WERI-Rb-1 (cell line): ENCODE results near the gene CMKLR1.

ENCODE experiments used
- DNase-seq: peaks from one replicate; pipeline ENCODE4 v3.0.0-alpha.2; 2020
- H3K27ac ChIP-seq: fragments of 250-450 bp; sonication (Bioruptor Pico); 2 replicates; pipeline ENCODE4 v1.5.1; 2020; ENCODE audit warnings: mild to moderate bottlenecking, moderate library complexity
- H3K27me3 ChIP-seq: fragments of 250-450 bp; sonication (Bioruptor Pico); 2 replicates; pipeline ENCODE4 v1.5.1; 2021; ENCODE audit warnings: mild to moderate bottlenecking, low read depth, moderate library complexity; ENCODE audit not compliant: insufficient read depth, severe bottlenecking
- H3K36me3 ChIP-seq: fragments of 250-450 bp; sonication (Bioruptor Pico); 2 replicates; pipeline ENCODE4 v1.5.1; 2020; ENCODE audit warnings: mild to moderate bottlenecking, moderate library complexity
- H3K4me3 ChIP-seq: 2 replicates; pipeline ENCODE4 v1.5.1; 2011; ENCODE audit warnings: low read depth, mild to moderate bottlenecking, control low read depth, low read length
- H3K9me3 ChIP-seq: fragments of 250-450 bp; sonication (Bioruptor Pico); 2 replicates; pipeline ENCODE4 v1.5.1; 2021; ENCODE audit warnings: mild to moderate bottlenecking, moderate library complexity; ENCODE audit not compliant: severe bottlenecking
- TF ChIP-seq, protein P1 (sequence below): IDR thresholded peaks from 2 replicates; pipeline ENCODE4 v1.5.1; 2011; ENCODE audit warnings: low read depth, mild to moderate bottlenecking, control low read depth, inconsistent platforms, low read length

The CMKLR1 gene

DNA sequence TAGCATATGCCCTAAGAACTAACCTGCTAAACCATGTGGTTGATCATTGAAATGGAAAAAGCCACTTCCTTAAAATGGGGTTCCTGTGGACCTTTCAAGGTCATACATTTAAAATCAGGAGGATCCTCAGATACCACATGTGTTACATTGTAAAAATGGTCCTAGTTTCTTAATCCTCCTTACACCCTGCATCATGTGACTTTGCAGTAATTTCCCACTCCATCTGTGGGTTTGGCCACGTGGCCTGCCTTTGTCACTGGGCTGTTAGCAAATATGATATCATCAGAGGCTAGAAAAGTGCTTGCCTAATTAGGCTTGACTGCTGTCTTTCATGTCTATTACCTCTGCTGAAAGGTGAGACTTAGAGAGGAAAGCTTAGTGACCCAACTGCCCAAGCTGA lies 70.7 kb downstream of the CMKLR1 start:
- peaks cover 18% of the 10 kb centered on the region for H3K27me3 ChIP-seq
- TF ChIP-seq, protein P1, sequence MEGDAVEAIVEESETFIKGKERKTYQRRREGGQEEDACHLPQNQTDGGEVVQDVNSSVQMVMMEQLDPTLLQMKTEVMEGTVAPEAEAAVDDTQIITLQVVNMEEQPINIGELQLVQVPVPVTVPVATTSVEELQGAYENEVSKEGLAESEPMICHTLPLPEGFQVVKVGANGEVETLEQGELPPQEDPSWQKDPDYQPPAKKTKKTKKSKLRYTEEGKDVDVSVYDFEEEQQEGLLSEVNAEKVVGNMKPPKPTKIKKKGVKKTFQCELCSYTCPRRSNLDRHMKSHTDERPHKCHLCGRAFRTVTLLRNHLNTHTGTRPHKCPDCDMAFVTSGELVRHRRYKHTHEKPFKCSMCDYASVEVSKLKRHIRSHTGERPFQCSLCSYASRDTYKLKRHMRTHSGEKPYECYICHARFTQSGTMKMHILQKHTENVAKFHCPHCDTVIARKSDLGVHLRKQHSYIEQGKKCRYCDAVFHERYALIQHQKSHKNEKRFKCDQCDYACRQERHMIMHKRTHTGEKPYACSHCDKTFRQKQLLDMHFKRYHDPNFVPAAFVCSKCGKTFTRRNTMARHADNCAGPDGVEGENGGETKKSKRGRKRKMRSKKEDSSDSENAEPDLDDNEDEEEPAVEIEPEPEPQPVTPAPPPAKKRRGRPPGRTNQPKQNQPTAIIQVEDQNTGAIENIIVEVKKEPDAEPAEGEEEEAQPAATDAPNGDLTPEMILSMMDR: no peak

DNA sequence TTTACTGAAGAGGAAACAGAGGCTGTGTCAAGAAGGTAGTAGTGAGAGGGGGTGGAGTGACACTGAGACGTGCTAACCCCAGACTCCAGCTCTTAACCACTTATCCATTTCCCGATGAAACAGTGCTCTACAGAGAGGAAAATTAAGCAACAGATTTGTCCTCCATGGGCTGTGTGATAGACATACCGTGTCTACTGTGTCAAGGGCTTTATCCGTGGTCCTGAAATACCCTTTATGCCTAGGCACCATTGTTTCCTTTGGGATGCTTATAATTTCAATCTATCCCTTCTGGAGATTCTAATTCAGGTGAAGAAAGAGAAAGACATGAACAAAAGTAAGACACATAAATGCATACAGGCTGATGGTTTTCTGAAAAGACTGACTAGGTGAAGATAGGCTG lies 71.7 kb downstream of the CMKLR1 start:
- peaks cover 27% of the 10 kb centered on the region for H3K27me3 ChIP-seq
- no peak overlapping the region for H3K27ac ChIP-seq
- no peaks in the 10 kb centered on the region for H3K9me3 ChIP-seq
- no peak for DNase-seq
- no peak overlapping the region for H3K4me3 ChIP-seq
- TF ChIP-seq, protein P1: no peak
- no peaks in the 10 kb centered on the region for H3K36me3 ChIP-seq

More for the DNA sequence above, 70.7 kb downstream of the CMKLR1 start:
- no peaks in the 10 kb centered on the region for H3K36me3 ChIP-seq
- no peak for DNase-seq
- H3K27ac ChIP-seq: no peak overlapping the region
- no peak overlapping the region for H3K4me3 ChIP-seq
- no peaks in the 10 kb centered on the region for H3K9me3 ChIP-seq

DNA sequence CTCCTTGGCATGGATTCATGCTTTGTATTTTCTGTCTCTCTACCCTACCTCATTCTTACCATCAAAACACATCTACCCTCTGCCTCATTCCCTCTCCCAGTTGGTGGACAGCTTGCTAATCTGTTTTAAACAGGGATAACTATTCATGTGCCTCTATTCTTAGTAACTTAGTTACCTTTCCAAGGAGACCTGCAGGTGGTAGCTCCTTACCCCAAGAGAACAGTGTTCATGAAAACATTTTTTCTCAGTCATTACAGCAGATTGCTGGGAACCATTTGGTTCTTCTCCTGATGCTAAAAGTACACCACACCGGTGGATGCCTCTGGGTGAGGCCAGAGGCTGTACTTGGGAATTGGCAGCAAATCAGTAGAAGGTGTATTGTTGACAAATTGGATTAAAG lies 73.0 kb downstream of the CMKLR1 start:
- TF ChIP-seq, protein P1: no peak
- Histone ChIP-seq H3K4me3 (no peak overlapping the region), H3K27me3 (peaks cover 37% of the 10 kb centered on the region), H3K27ac (no peak overlapping the region), H3K9me3 (no peaks in the 10 kb centered on the region), H3K36me3 (no peaks in the 10 kb centered on the region)
- DNase-seq: no peak

DNA sequence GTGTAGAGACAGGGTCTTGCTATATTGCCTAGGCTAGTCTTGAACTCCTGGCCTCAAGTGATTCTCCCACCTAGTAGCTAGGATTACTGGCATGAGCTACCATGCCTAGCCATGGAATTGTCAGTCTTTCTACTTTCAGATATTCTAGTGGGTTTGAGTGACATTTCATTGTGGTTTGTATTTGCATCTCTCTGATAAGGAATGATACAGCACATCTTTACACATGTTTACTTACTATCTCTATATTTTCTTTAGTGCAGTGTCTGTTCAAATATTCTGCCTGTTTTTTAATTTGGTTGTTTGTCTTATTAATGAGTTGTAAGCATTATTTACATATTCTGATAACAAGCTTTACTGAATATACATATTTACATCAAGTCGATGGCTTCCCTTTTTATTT lies 73.6 kb downstream of the CMKLR1 start:
- no peak overlapping the region for H3K27ac ChIP-seq
- H3K27me3 ChIP-seq: peaks cover 40% of the 10 kb centered on the region
- H3K4me3 ChIP-seq: no peak overlapping the region
- no peaks in the 10 kb centered on the region for H3K9me3 ChIP-seq
- no peaks in the 10 kb centered on the region for H3K36me3 ChIP-seq
- DNase-seq: no peak
- TF ChIP-seq, protein P1: no peak

DNA sequence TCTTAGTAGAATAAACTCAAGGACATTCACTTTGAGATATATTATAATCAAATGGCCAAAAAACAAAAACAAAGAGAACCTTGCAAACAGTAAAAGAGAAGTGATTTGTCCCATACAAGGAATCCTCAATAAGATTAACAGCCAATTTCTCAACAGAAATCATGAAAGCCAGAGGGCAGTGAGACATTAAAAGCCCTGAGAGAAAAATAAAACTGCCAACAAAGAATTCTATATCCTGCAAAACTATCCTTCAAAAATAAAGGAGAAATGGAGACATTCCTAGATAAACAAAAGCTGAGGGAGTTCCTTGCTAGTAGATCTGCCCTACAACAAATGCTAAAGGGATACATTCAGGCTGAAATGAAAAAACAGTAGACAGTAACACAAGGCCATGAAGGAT lies 78.1 kb downstream of the CMKLR1 start:
- Histone ChIP-seq H3K4me3 (no peak overlapping the region), H3K27me3 (peaks cover 52% of the 10 kb centered on the region), H3K36me3 (no peaks in the 10 kb centered on the region), H3K9me3 (peaks cover 2% of the 10 kb centered on the region), H3K27ac (no peak overlapping the region)
- no peak for DNase-seq
- TF ChIP-seq, protein P1: no peak

DNA sequence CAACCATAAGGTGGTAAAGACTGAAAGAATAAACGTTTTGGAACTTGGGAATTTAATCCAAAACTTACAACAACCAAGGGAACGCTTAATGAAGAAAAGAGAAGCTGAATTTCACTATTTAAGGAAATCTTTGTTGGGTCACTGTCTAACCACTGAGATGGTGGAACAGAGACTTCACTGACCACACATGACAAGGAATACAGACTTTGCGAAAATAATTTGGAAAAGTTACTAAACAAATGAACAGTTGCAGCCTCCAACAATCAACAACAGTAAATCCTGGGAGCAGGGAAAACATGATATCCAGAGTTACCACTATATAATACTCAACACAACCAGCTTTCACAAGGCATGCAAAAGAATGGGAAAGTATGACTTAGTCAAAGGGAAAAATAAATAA lies 79.1 kb downstream of the CMKLR1 start:
- H3K4me3 ChIP-seq: no peak overlapping the region
- DNase-seq: no peak
- H3K9me3 ChIP-seq: peaks cover 2% of the 10 kb centered on the region
- H3K27me3 ChIP-seq: peaks cover 54% of the 10 kb centered on the region
- H3K36me3 ChIP-seq: no peaks in the 10 kb centered on the region
- TF ChIP-seq, protein P1: no peak
- H3K27ac ChIP-seq: no peak overlapping the region
